Measurements from ENCODE around the gene FCN1.

Gene FCN1

DNA sequence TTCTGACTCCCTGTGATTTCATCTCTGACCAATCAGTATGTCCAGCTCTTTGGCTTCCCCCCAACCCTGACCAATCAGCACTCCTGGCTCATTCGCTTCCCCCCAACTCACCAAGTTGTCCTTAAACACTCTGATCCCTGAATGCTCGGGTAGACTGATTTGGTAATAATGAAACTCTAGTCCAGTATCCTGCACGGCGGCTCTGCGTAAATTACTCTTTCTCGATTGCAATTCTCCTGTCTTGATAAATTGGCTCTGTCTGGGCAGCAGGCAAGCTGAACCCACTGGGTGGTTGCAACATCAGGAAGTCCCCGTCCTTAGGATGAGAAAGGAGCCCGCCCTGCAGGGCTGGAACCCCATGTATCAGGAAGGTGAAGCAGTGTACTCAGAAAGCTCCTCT is 26.7 kb downstream of the FCN1 start:
- no peak for DNase-seq (ENCODE audit: low spot score)

GRCh38 chr9:134890155-134890495 is 27.6 kb downstream of the FCN1 start:
- DNase-seq (ENCODE audit: low spot score), result no peak

DNA sequence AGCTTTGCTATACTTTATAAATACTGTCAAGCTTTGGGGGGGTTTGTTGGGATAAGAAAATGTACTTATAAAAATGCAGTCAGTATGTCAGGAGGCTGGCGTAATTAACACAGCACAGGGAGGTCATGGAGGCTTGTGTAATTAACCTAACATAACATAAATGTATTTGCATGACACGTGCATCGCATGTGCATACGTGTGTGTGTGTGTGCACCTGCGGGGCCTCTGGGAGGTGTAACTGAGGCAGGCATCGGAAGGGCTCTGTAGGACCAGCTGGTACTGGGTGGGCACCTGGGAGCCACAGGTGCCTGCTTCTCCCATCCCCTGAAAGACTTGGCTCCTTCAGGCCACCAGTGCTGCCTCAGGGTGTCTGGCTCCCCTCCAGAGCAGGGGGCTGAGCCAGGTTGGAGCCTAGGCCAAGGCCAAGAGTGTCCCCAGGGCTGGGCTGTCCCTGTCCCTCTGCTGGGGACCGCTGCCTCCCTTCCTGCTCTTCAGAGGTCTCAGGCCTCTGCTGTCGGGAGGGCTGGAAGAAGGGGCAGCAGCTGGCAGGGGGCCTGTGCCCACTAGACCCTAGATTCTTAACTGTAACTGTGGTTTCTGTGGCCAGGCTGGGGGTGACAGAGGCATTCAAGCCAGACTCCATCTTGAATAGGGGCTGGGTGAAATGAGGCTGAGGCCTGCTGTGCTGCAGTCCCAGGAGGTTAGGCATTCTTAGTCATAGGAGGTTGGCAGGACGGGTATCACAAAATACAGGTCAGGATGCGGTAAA is 28.1 kb downstream of the FCN1 start:
- DNase-seq (ENCODE audit: low spot score), result no peak

- DNase-seq (ENCODE audit: low spot score), result no peak
Measured at GRCh38 chr9:134888603-134889190, 29.0 kb downstream of the FCN1 start.

DNA sequence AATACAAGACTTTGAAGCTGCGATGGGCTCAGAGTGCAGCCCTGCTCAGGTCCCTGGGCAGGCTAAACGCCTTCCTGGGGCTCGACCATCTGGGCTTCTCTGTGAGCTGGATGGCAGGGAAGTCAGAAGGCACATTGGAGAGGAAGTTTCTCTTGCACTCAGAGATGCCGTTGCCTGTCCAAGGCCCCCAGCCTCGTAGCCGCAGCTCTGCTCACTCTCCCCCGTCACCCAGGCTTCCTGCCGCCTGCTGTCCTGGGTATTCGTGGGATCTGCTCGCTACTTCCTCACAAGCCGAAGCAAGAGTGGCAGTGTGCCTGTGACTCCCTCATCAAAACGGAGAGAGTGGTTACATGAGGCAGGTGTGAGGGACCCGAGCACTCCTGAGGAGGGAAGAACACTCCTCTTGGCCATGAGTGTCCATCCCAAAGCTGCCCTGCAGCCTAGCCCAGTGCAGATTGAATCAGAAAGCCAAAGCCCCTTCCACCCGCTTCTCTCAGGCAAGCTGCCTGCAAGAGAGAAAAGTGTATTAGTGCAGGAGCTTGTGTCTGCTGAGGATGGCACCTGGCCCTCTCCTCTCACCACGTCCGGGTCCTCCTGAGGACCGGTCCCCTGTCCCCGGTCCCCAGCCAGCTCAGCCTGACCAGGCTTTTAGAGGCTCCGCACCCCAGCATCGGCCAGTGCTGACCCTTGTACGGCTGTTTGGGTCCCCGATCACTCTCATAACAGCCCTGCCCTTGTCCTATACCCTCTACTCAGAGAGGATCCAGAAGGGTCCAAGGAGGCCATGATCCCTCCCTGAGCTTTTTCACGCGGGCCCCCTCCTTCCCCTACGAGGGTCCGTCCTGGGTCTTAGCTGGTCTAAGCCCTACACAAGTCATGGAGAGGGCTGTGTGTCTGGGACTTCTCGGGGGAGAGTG is 29.8 kb downstream of the FCN1 start:
- peak; percentile 42 for DNase-seq (ENCODE audit: low spot score)

GRCh38 chr9:134887219-134887618 is 30.5 kb downstream of the FCN1 start:
- no peak for DNase-seq (ENCODE audit: low spot score)

DNA sequence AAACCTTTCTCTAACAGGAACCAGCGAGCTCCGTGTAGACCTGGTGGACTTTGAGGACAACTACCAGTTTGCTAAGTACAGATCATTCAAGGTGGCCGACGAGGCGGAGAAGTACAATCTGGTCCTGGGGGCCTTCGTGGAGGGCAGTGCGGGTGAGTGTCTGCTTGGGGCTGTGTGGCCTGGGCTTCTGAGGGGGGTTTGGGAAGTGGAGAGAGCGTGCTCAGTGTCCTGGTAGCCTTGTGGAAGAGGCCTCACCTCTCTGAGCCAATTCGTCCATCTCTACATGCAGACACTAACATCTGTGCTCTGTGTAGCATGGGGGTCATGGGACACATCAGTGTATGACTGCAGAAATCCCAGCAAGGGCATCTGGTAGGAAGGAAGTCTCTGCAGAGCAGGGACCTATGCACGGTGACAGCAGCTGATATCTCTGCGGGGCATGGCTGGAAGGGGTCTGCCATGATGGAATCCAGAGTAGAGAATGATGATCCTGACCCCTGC is 31.2 kb downstream of the FCN1 start:
- DNase-seq (ENCODE audit: low spot score), result no peak

GRCh38 chr9:134885679-134886412 is 31.9 kb downstream of the FCN1 start:
- DNase-seq (ENCODE audit: low spot score), result no peak

- no peak for DNase-seq (ENCODE audit: low spot score)
Measured at GRCh38 chr9:134885001-134885678, 32.6 kb downstream of the FCN1 start.

DNA sequence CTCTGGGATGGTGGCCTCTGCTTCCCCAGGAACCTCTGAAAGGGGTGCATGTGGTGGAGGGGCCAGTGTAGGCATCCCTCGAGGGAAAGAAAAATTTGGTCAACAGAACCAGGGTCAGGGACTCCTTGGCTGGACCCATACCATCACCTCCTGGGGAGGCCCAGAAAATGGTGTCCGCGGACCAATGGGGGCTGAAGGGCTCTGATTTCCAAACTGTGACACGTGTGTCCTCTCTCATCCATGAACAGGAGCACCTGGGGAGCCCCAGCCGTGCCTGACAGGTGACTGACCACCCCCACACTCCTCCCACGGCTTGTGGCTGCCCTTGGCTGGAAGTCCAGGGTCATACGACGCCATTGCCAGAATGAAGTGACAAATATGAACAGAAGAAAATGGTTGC is 33.2 kb downstream of the FCN1 start:
- DNase-seq (ENCODE audit: low spot score), result no peak

DNA sequence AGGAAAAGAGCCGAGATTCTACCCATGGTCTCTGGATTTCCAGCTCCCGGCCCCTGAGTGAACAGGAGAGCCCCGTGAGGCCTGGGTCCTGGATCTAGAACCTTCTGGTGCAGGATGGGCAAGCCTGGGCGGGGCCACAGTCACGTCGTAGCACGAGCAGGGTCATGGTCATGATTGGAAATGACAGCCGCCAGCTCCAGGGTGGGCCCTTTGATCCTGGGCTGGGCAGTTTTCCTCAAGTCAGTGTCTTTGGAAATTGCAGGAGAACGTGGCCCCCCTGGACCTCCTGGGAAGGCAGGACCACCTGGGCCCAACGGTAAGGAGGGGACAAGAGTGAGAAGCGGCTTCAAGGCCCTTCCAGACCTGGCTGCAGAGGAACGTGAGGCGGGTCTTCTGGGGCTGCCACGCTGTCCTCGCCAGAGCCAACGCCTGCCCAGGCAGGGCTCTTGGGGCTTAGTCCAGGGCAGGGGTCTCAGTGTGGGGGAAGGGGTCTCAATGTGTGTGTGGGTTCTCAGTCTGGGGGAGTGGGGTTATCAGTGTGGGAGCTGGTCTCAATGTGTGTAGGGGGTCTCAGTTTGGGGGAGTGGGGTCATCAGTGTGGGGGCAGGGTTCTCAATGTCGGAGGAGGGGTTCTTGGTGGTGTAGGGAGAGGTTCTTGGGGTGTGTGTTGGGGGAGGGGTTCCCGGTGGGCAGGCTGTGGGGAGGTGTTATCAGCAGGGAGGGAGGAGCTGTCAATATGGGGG is 34.5 kb downstream of the FCN1 start:
- DNase-seq (ENCODE audit: low spot score), result no peak

DNA sequence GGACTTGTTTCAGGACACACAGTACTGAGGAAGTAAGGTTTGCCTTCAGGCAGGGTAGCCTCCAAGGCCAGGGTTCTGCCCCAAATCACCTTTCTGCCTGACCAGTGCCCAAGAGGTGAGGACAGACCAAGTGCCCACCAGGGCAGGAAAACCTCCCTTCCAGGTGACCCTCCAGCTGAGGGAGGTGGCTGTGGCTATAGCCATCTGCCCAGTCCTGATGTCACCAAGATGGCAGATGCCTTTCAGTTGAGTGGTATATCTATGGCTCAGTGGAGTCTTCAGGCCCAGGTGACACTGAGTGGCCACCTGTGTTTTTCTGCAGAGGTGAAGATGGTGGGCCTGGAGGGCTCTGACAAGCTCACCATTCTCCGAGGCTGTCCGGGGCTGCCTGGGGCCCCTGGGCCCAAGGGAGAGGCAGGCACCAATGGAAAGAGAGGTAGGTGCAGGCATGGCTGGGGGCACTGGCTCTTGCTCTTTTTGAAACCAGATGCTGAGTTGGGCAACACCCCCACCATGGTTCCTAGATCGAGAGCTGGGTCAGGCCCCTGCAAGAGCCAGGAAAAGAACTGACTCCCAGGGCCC is 35.4 kb downstream of the FCN1 start:
- no peak for DNase-seq (ENCODE audit: low spot score)

GRCh38 chr9:134881313-134881670 is 36.4 kb downstream of the FCN1 start:
- peak; percentile 40 for DNase-seq (ENCODE audit: low spot score)

DNA sequence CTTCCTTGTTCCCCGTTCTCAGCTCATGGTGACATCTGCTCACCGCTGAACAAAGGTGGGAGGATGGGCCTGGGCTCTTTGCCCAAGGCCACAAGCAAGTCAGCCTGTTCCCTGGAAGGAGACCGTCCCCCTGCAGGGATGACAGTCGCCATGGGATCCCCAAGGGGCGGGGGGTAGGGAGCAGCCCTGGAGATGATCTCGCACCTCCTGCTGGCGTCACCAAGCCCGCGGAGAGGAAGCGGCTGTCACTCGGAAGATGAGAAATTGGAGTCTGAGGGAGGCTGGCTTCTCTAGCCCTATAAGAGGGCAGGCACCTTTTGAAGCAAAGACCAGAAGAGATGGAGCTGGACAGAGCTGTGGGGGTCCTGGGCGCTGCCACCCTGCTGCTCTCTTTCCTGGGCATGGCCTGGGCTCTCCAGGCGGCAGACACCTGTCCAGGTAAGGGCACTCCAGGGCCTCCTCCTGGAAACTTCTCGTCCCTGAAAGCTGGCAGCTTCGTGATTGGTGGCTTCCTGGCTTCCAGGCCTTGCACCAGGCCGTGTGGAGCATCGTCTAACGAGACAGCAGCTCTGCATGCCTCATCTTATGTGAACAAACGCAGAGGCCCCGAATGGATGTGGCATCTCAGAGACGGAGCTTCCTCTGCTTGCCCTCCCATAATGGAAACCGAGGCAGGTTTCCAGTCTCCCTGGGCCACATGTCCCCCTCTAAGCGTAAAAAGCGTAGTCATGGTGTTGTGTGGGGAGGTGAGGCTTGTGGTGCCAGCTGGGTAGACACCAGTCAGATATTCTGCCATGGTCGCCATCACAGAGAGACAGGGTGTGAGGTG is 37.0 kb downstream of the FCN1 start, which contains the start of gene FCN2:
Gene FCN2, plus strand, starts transcription at position 327 of the 829 bp plus-strand sequence. Its CDS starts 12 bp downstream, at position 339.
- DNase-seq (ENCODE audit: low spot score), result peak; percentile 30

DNA sequence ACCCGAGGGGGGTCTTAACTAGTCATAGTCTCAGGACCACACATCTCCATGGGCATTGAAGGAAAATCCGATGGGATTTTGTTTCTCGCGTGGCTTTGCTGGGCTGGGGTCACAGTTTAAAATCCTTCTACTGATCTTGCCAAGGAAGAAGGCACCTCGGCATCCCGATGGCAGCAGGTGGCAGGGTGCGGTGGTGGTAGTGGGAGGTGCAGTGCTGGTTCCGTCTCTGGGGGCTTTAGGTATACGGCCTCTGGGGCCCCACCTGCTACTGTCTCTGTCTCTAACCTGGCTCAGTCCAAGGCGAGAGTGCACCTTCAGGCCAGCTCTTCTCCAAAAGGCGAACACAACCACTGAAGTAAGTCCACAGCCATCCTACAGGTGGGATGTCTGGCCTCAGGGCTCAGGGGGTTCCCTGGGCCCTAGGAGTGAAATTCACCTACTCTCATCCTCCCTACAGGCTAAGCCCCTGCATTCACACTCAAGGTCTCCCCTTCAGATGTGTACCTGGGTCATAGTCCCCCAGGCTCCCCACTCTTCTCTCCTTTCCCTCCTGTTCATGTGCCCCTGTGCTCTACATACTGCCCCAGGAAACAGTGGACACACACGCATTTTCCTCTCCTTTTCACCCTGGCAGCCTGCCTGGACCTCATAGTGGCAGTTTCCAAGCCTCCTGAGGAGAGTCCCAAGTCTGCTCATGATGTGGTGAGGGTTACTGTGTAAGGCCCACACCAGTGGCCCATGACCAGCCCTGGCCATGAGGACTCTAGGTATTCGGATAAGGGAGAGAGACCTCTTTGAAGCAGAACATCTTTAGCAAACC is 37.8 kb downstream of the FCN1 start:
- DNase-seq (ENCODE audit: low spot score), result no peak

GRCh38 chr9:134877541-134877940 is 40.2 kb downstream of the FCN1 start:
- DNase-seq (ENCODE audit: low spot score), result peak; percentile 17

DNA sequence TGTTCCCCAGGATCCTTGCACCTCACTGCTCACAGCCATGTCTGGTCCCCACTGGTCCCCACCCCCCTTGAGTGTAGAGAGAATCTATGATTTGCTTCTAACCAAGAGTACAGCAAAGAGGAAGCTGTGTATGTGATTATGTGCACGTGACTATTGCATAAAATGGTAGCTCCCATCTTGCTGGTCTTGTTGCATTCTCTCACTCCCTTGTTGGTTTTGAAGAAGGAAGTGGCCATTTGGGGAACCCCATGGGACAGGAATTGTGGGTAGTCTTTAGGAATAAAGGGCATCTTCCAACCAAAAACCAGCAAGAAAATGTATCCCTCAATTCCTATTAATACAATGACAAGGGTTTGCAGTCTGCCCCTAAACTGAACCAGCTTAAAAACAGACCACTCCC is 42.3 kb downstream of the FCN1 start:
- peak; percentile 18 for DNase-seq (ENCODE audit: low spot score)

DNA sequence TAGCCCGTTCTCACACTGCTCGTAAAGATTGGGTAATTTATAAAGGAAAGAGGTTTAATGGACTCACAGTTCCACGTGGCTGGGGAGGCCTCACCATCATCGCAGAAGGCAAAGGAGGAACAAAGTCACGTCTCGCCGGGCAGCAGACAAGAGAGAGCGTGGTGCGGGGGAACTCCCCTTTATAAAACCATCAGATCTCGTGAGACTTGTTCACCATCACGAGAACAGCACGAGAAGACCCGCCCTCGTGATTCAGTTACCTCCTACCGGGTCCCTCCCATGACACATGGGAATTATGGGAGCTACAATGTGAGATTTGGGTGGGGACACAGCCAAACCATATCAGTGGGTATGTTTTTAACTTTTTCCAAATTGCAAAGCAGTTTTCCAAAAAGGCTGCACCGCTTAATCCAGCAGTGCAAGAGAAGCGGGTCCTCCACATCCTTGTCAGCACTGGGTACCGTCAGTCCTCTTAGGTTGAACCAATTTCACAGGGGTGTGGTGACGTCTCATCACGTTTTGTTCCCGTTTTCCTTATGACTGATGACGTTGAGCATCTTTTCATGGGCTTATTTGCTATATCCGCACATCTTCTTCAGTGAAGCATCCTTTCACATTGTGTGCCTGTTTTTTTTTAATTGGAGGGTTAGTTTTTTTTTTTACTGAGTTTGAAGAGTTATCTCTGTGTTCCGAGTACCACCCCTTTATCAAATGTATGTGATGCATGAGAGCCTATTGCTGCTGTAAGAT is 45.1 kb downstream of the FCN1 start:
- peak; percentile 16 for DNase-seq (ENCODE audit: low spot score)
